ENCODE measurements around the gene NUP214. TPM values are rescaled to one million over a fixed set of nuclear protein-coding genes. Genes with fewer than 3 reads are reported as not detected.
"Not testable (repeated sequence)": the region's sequence is repeated elsewhere in the genome, so short reads cannot be mapped to it uniquely, and the experiment has no call there.

The NUP214 gene
- total RNA-seq, 1 donor from 2014 or later = 56.5 TPM

DNA sequence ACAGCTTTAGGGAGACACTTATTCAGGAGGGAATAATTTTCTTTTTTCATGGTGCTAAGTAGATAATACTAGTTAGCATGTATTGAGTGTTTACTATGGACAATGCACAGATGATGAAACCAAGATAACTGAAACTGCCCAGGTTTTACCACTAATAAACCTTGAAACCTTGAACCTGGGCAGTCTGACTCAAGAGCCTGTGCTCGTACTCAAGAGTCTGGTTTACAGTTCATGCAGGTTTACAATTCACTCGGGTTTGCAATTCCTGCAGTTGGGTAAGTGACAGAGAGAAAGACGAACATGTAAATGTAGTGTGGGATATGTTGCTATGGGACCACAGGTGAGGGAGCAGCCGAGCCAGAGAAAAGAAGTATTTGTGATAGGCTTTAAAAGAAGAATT, 28.2 kb downstream of the NUP214 start:
- no peak for DNase-seq
- Mint-ChIP-seq H3K36me3 (ENCODE audit: unreplicated experiment) (peaks cover 6% of the 10 kb centered on the region), H3K9me3 (ENCODE audit: unreplicated experiment) (peaks cover 2% of the 10 kb centered on the region), H3K4me3 (ENCODE audit: unreplicated experiment) (no peak overlapping the region), H3K27ac (ENCODE audit: unreplicated experiment) (no peak overlapping the region), H3K4me1 (ENCODE audit: low read depth, unreplicated experiment) (no peaks in the 10 kb centered on the region), H3K27me3 (ENCODE audit: unreplicated experiment) (peaks cover 2% of the 10 kb centered on the region)
- no peak for TF ChIP-seq CTCF (IDR thresholded peaks at IDR 0.05; ENCODE audit: partially characterized antibody, unreplicated experiment)

DNA sequence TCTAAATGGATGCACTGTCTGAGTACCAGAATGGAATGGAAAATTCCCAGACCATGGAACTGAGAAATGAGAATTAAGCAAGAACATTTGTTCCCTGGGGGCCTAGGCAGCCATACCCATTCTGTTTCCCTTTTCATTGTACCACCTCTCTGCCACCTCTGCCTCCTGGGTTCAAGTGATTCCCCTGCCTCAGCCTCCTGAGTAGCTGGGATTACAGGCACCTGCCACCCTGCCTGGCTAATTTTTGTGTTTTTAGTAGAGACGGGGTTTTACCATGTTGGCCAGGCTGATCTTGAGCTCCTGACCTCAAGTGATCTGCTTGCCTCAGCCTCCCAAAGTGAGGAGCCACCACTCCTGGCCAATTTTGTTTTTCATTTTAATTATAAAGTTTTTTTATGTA, 33.3 kb downstream of the NUP214 start:
- not testable (repeated sequence) for H3K27ac Mint-ChIP-seq (ENCODE audit: unreplicated experiment); H3K4me3 Mint-ChIP-seq (ENCODE audit: unreplicated experiment); H3K27me3 Mint-ChIP-seq (ENCODE audit: unreplicated experiment); H3K4me1 Mint-ChIP-seq (ENCODE audit: low read depth, unreplicated experiment); DNase-seq; H3K9me3 Mint-ChIP-seq (ENCODE audit: unreplicated experiment); H3K36me3 Mint-ChIP-seq (ENCODE audit: unreplicated experiment)

GRCh38 chr9:131160416-131161112, 35.2 kb downstream of the NUP214 start:
- no peak for DNase-seq
- no peak for TF ChIP-seq CTCF (IDR thresholded peaks at IDR 0.05; ENCODE audit: partially characterized antibody, unreplicated experiment)
- peaks cover 2% of the 10 kb centered on the region for H3K27me3 Mint-ChIP-seq (ENCODE audit: unreplicated experiment)
- no peaks in the 10 kb centered on the region for H3K4me1 Mint-ChIP-seq (ENCODE audit: low read depth, unreplicated experiment)
- no peaks in the 10 kb centered on the region for H3K9me3 Mint-ChIP-seq (ENCODE audit: unreplicated experiment)
- no peaks in the 10 kb centered on the region for H3K36me3 Mint-ChIP-seq (ENCODE audit: unreplicated experiment)
- H3K27ac Mint-ChIP-seq (ENCODE audit: unreplicated experiment) = peak overlapping the region; percentile 8
- H3K4me3 Mint-ChIP-seq (ENCODE audit: unreplicated experiment) = no peak overlapping the region

- Mint-ChIP-seq H3K4me1 (ENCODE audit: low read depth, unreplicated experiment) (peaks cover 3% of the 10 kb centered on the region), H3K36me3 (ENCODE audit: unreplicated experiment) (no peaks in the 10 kb centered on the region), H3K9me3 (ENCODE audit: unreplicated experiment) (no peaks in the 10 kb centered on the region), H3K4me3 (ENCODE audit: unreplicated experiment) (no peak overlapping the region), H3K27ac (ENCODE audit: unreplicated experiment) (no peak overlapping the region), H3K27me3 (ENCODE audit: unreplicated experiment) (peaks cover 2% of the 10 kb centered on the region)
- no peak for DNase-seq
- TF ChIP-seq CTCF (IDR thresholded peaks at IDR 0.05; ENCODE audit: partially characterized antibody, unreplicated experiment) = no peak
Observed at GRCh38 chr9:131161585-131161984, 36.2 kb downstream of the NUP214 start.

GRCh38 chr9:131162886-131163285, 37.5 kb downstream of the NUP214 start:
- no peak for DNase-seq
- peaks cover 2% of the 10 kb centered on the region for H3K27me3 Mint-ChIP-seq (ENCODE audit: unreplicated experiment)
- H3K9me3 Mint-ChIP-seq (ENCODE audit: unreplicated experiment) = no peaks in the 10 kb centered on the region
- no peak overlapping the region for H3K27ac Mint-ChIP-seq (ENCODE audit: unreplicated experiment)
- no peaks in the 10 kb centered on the region for H3K36me3 Mint-ChIP-seq (ENCODE audit: unreplicated experiment)
- no peak overlapping the region for H3K4me3 Mint-ChIP-seq (ENCODE audit: unreplicated experiment)
- no peak for TF ChIP-seq CTCF (IDR thresholded peaks at IDR 0.05; ENCODE audit: partially characterized antibody, unreplicated experiment)
- peaks cover 15% of the 10 kb centered on the region for H3K4me1 Mint-ChIP-seq (ENCODE audit: low read depth, unreplicated experiment)

All from glutamatergic neuron (in vitro differentiated cells).